Measurements from ENCODE around the gene SHC2.
"Not testable (repeated sequence)": the region's sequence is repeated elsewhere in the genome, so short reads cannot be mapped to it uniquely, and the experiment has no call there.

Gene SHC2

GRCh38 chr19:405121-405965, 55.5 kb downstream of the SHC2 start:
- DNase-seq, result no peak

GRCh38 chr19:403221-404027, 57.4 kb downstream of the SHC2 start:
- no peak for DNase-seq

- DNase-seq, result no peak
Observed at GRCh38 chr19:402786-403185, 58.0 kb downstream of the SHC2 start.

GRCh38 chr19:401866-402511, 58.8 kb downstream of the SHC2 start:
- DNase-seq, result no peak

GRCh38 chr19:400976-401865, 59.6 kb downstream of the SHC2 start:
- DNase-seq, result no peak

- DNase-seq, result no peak
Observed at GRCh38 chr19:399370-399769, 61.5 kb downstream of the SHC2 start.

GRCh38 chr19:398719-399118, 62.1 kb downstream of the SHC2 start:
- no peak for DNase-seq

GRCh38 chr19:397941-398706, 62.7 kb downstream of the SHC2 start:
- no peak for DNase-seq

- DNase-seq, result no peak
Observed at GRCh38 chr19:397321-397720, 63.5 kb downstream of the SHC2 start.

- no peak for DNase-seq
Observed at GRCh38 chr19:395467-395866, 65.4 kb downstream of the SHC2 start.

- not testable (repeated sequence) for DNase-seq
Observed at GRCh38 chr19:394857-395256, 66.0 kb downstream of the SHC2 start.

- not testable (repeated sequence) for DNase-seq
Observed at GRCh38 chr19:393560-393959, 67.3 kb downstream of the SHC2 start.

- no peak for DNase-seq
Observed at GRCh38 chr19:392375-392970, 68.4 kb downstream of the SHC2 start.

- DNase-seq, result no peak
Observed at GRCh38 chr19:391726-392374, 69.0 kb downstream of the SHC2 start.

GRCh38 chr19:391207-391557, 69.7 kb downstream of the SHC2 start:
- DNase-seq, result no peak

- DNase-seq, result no peak
Observed at GRCh38 chr19:390386-391206, 70.2 kb downstream of the SHC2 start.

- no peak for DNase-seq
Observed at GRCh38 chr19:389935-390289, 70.9 kb downstream of the SHC2 start.

- DNase-seq, result no peak
Observed at GRCh38 chr19:389255-389934, 71.4 kb downstream of the SHC2 start.

- DNase-seq, result no peak
Observed at GRCh38 chr19:388691-389090, 72.1 kb downstream of the SHC2 start.
